IPS-11a (cell line): ENCODE measurements around the gene DRGX.

Experiments
- H3K4me3 ChIP-seq: one replicate; pipeline ENCODE4 v1.5.1; 2013; ENCODE audit warnings: low read depth, low read length, control low read depth

The DRGX gene

GRCh38 chr10:49322371-49323170 lies 73.3 kb downstream of the DRGX start:
- H3K4me3 ChIP-seq = no peak overlapping the region

- H3K4me3 ChIP-seq = no peak overlapping the region
Observed at GRCh38 chr10:49321021-49321420, 74.9 kb downstream of the DRGX start.

DNA sequence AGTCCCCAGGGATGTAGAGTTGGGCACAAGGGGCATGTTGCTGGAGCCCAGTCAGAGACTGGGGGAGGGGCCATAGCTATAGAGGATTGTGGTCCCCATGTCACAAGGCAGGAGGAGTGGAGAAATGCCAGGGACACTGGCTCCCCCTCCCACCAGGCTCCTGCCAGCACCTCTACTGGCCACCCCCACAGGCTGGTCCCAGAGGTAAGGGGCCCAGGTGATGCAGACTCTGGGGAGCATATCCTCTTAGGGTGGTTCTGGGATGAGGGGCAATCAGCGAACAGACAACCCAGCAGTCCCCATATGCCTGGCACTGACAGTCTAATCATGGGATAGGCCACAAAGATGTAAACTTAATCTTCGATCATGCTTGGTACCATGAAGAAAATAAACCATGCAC lies 75.7 kb downstream of the DRGX start:
- no peak overlapping the region for H3K4me3 ChIP-seq

GRCh38 chr10:49319206-49319605 lies 76.7 kb downstream of the DRGX start:
- no peak overlapping the region for H3K4me3 ChIP-seq

GRCh38 chr10:49318755-49319154 lies 77.1 kb downstream of the DRGX start:
- no peak overlapping the region for H3K4me3 ChIP-seq

DNA sequence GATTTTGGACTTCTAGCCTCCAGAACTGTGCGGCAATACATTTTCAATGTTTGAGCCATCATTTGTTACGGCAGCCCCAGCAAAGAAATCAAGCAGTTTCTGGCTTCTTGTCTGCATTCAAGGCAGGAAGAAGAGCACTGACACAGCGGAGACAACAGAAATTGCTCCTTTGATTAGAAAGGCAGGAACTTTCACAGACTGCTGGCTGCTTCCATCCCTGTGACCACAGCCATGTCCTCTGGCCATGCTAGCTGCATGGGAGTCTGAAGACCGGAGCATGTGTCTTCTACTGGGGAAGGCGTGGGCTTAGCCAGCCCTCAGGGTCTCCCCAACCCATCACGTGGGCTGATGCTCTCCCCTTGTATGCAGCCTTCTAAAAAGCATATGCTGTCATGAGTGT lies 77.9 kb downstream of the DRGX start:
- no peak overlapping the region for H3K4me3 ChIP-seq

DNA sequence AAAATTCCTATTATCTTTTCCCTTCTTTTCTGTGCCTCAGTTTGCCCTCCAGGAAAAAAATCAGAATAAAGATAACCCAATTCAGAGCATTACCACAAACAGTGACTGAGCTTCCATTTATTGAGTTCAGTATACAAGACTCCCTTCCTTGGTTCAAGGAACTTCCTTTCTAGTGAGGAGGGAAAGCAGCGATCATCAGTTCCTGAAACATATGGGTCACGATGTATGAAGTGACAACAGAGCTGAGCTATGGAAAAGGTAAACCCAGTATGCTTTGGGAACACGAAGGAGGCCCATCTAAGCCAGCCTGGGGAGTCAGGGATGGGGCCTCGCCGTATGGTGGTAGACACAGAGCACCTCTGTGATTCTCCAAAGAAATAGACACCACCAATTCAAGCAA lies 81.1 kb downstream of the DRGX start:
- no peak overlapping the region for H3K4me3 ChIP-seq
